ENCODE results near the gene GSTM1. TPM values are rescaled to one million over a fixed set of nuclear protein-coding genes. Genes with fewer than 3 reads are reported as not detected.

GSTM1 gene
- total and polyA plus RNA-seq, 10 of the 15 experiments (the other 5 are each of a cell fraction or from before 2014, with no cell fraction given): 16.0 to 75.6 (median 46.4) TPM

- TF ChIP-seq TCF12 (IDR thresholded peaks at IDR 0.05; ENCODE audit: low read depth, low read length) (no peak), MAX (IDR thresholded peaks at IDR 0.05; ENCODE audit: low read depth, low read length) (no peak)
These were observed 37.0 kb upstream of the GSTM1 start (continued) for GRCh38 chr1:109650609-109651008.

GRCh38 chr1:109652402-109652801 is 35.2 kb upstream of the GSTM1 start:
- BruUV-seq (replicated peaks): no TSS peak
- no peak overlapping the region for H3K4me2 ChIP-seq (ENCODE audit: control insufficient read depth, insufficient read depth)
- intact Hi-C loops (cut with micrococcal nuclease; ENCODE audit: unreplicated experiment): no loop called here
- H3K79me2 ChIP-seq (ENCODE audit: control insufficient read depth, insufficient read depth, low read length): no peaks in the 10 kb centered on the region; the same call in 1 of the 2 replicates
- 0 out of 2 replicates have a peak, but pooled peaks cover 4% of the 10 kb centered on the region for H3K4me1 ChIP-seq (ENCODE audit: control insufficient read depth, insufficient read depth, low read length)
- no peaks in the 10 kb centered on the region for H4K20me1 ChIP-seq (ENCODE audit: control insufficient read depth, insufficient read depth)
- no peak overlapping the region for H3K9ac ChIP-seq (ENCODE audit: control insufficient read depth, insufficient read depth, low read length)
- no peak overlapping the region for H3K4me3 ChIP-seq
- SMC1A ChIA-PET (ENCODE audit: uncharacterized antibody, unreplicated experiment): interaction anchor here (0.8 to 5.6 kb wide), 7 partner anchors 9 to 333 kb away, joined by 3 to 63 read pairs (median 12); partner anchors contain the start of gene AHCYL1
- ATAC-seq: no peak
- H3K36me3 ChIP-seq (ENCODE audit: control insufficient read depth in 2 of 2, insufficient read depth in 2 of 2, low read length in 1 of 2): no peaks in the 10 kb centered on the region
- DNase-seq (ENCODE audit: low read depth, low spot score): no peak
- H3K27me3 ChIP-seq (replicated peaks in 1 of 2; ENCODE audit: control insufficient read depth in 2 of 2, insufficient read depth in 2 of 2, low read length in 1 of 2): no peaks in the 10 kb centered on the region
- H3K27ac ChIP-seq (ENCODE audit: control insufficient read depth, insufficient read depth): no peak overlapping the region
- no peak for FAIRE-seq
- POLR2A ChIA-PET: interaction anchor here (0.7 to 0.9 kb wide), 2 partner anchors 13 to 104 kb away, joined by 3 read pairs; partner anchors contain the start of gene GNAI3
- in situ Hi-C loops (cut with MboI): no loop called here
- RAD21 ChIA-PET (ENCODE audit: unreplicated experiment): interaction anchor here (0.8 to 4.9 kb wide), 8 partner anchors 8 to 332 kb away, joined by 3 to 48 read pairs (median 6); partner anchors contain the start of genes AHCYL1, GNAI3 and GSTM1
- CTCF ChIA-PET: interaction anchor here (1.0 to 10.8 kb wide), 7 partner anchors 13 to 332 kb away, joined by 4 to 299 read pairs (median 27); partner anchors contain the start of gene AHCYL1
- H3K9me3 ChIP-seq (replicated peaks; ENCODE audit: control insufficient read depth, insufficient read depth, low read length): no peaks in the 10 kb centered on the region
- WGBS (ENCODE audit: insufficient coverage, insufficient replicate concordance, low lambda C conversion rate, missing lambda C conversion rate): 38% methylated on average over 2 of the region's 2 CpGs
- no peak overlapping the region for H2AFZ ChIP-seq (ENCODE audit: control insufficient read depth, low read depth, low read length)
- no peak for TF ChIP-seq E2F4 (IDR thresholded peaks at IDR 0.05; ENCODE audit: low read depth, low read length)
- TF ChIP-seq MEF2A (IDR thresholded peaks at IDR 0.05; ENCODE audit: insufficient read depth, low read depth, low read length): no peak
- no peak for TF ChIP-seq ZSCAN29 (IDR thresholded peaks at IDR 0.05)
- no peak for TF ChIP-seq POLR2AphosphoS5 (IDR thresholded peaks at IDR 0.05; ENCODE audit: low read length)
- TF ChIP-seq TCF3 (IDR thresholded peaks at IDR 0.05; ENCODE audit: borderline replicate concordance, insufficient read depth, low read depth, low read length): no peak
- no peak for TF ChIP-seq CTCF (IDR thresholded peaks at IDR 0.05 in 2 of 3, conservative IDR thresholded peaks at IDR 0.05 in 1 of 3; ENCODE audit: control insufficient read depth in 2 of 3, extremely low read depth in 1 of 3, insufficient read depth in 1 of 3, low read depth in 3 of 3, low read length in 3 of 3)
- no peak for TF ChIP-seq RFX5 (IDR thresholded peaks at IDR 0.05; ENCODE audit: low read depth, low read length)
- no peak for TF ChIP-seq ETV6 (conservative IDR thresholded peaks at IDR 0.05 in 1 of 2, IDR thresholded peaks at IDR 0.05 in 1 of 2; ENCODE audit: borderline replicate concordance in 1 of 2, low read depth in 1 of 2)
- no peak for TF ChIP-seq CBX3 (IDR thresholded peaks at IDR 0.05; ENCODE audit: borderline replicate concordance, low read depth)
- no peak for TF ChIP-seq MTA3 (IDR thresholded peaks at IDR 0.05; ENCODE audit: borderline replicate concordance, low read length)
- no peak for TF ChIP-seq MTA2 (IDR thresholded peaks at IDR 0.05; ENCODE audit: low read depth)
- no peak for TF ChIP-seq NR2C1 (IDR thresholded peaks at IDR 0.05)
- no peak for TF ChIP-seq ZBTB40 (IDR thresholded peaks at IDR 0.05; ENCODE audit: borderline replicate concordance)
- TF ChIP-seq DPF2 (IDR thresholded peaks at IDR 0.05): no peak

All from GM12878 (cell line).